ENCODE results near the gene RASA3. TPM values are rescaled to one million over a fixed set of nuclear protein-coding genes. Genes with fewer than 3 reads are reported as not detected.
A peak's percentile ranks its signal among the peaks of the same experiment; 100 is the strongest.
"Not testable (repeated sequence)": the region's sequence is repeated elsewhere in the genome, so short reads cannot be mapped to it uniquely, and the experiment has no call there.

Gene RASA3
- total RNA-seq, 2 donors from 2014 or later, result 6.3 to 12.0 TPM

- no peaks in the 10 kb centered on the region for H3K27me3 ChIP-seq (ENCODE audit: control insufficient read depth, insufficient read depth, low read length, poor library complexity, severe bottlenecking)
- peak; percentile 90 for DNase-seq
- H3K9me3 ChIP-seq (ENCODE audit: control insufficient read depth, low read length), result no peaks in the 10 kb centered on the region
- peaks cover 4% of the 10 kb centered on the region for H3K36me3 Mint-ChIP-seq (ENCODE audit: low read depth)
- peak; percentile 70 for TF ChIP-seq CTCF (conservative IDR thresholded peaks at IDR 0.05)
- H3K9me3 Mint-ChIP-seq, result no peaks in the 10 kb centered on the region
- no peaks in the 10 kb centered on the region for H3K27me3 Mint-ChIP-seq (ENCODE audit: insufficient read depth)
- peaks cover 37% of the 10 kb centered on the region for H3K4me1 Mint-ChIP-seq
- H3K27ac Mint-ChIP-seq, result peak overlapping the region; percentile 84
- no peaks in the 10 kb centered on the region for H3K36me3 ChIP-seq (ENCODE audit: control insufficient read depth, insufficient read depth, low read length)
- peaks cover 11% of the 10 kb centered on the region for H3K4me1 ChIP-seq (ENCODE audit: control insufficient read depth, insufficient read depth, low read length)
- H3K4me3 ChIP-seq (ENCODE audit: low read length), result no peak overlapping the region
- no peak overlapping the region for H3K9ac ChIP-seq (ENCODE audit: extremely low read depth, low read length, poor library complexity, severe bottlenecking)
- H3K4me3 Mint-ChIP-seq, result peak overlapping the region; percentile 28
- H3K27ac ChIP-seq (ENCODE audit: low read depth, low read length), result peak overlapping the region; percentile 84
- 57% methylated on average over 11 to 12 of the region's 12 CpGs for WGBS, 2 experiments (ENCODE audit: insufficient coverage in 1 of 2, insufficient read length in 1 of 2)
Observed at GRCh38 chr13:114112826-114113322, 19.5 kb downstream of the RASA3 start.

GRCh38 chr13:114112231-114112825 is 20.1 kb downstream of the RASA3 start:
- no peaks in the 10 kb centered on the region for H3K27me3 Mint-ChIP-seq (ENCODE audit: insufficient read depth)
- H3K4me3 ChIP-seq (ENCODE audit: low read length), result peak overlapping the region; percentile 53
- no peak for TF ChIP-seq CTCF (conservative IDR thresholded peaks at IDR 0.05)
- H3K4me1 ChIP-seq (ENCODE audit: control insufficient read depth, insufficient read depth, low read length), result peaks cover 11% of the 10 kb centered on the region
- no peaks in the 10 kb centered on the region for H3K36me3 ChIP-seq (ENCODE audit: control insufficient read depth, insufficient read depth, low read length)
- WGBS, 2 experiments (ENCODE audit: insufficient coverage in 1 of 2, insufficient read length in 1 of 2), result 25 to 39% methylated on average over 15 to 25 of the region's 25 CpGs
- peaks cover 4% of the 10 kb centered on the region for H3K36me3 Mint-ChIP-seq (ENCODE audit: low read depth)
- no peak overlapping the region for H3K9ac ChIP-seq (ENCODE audit: extremely low read depth, low read length, poor library complexity, severe bottlenecking)
- H3K4me3 Mint-ChIP-seq, result peak overlapping the region; percentile 28
- H3K9me3 ChIP-seq (ENCODE audit: control insufficient read depth, low read length), result no peaks in the 10 kb centered on the region
- peaks cover 37% of the 10 kb centered on the region for H3K4me1 Mint-ChIP-seq
- peak; percentile 79 for DNase-seq
- H3K9me3 Mint-ChIP-seq, result no peaks in the 10 kb centered on the region
- H3K27ac ChIP-seq (ENCODE audit: low read depth, low read length), result peak overlapping the region; percentile 84
- no peaks in the 10 kb centered on the region for H3K27me3 ChIP-seq (ENCODE audit: control insufficient read depth, insufficient read depth, low read length, poor library complexity, severe bottlenecking)
- peak overlapping the region; percentile 84 for H3K27ac Mint-ChIP-seq

GRCh38 chr13:114111577-114111976 is 20.8 kb downstream of the RASA3 start:
- no peak for TF ChIP-seq CTCF (conservative IDR thresholded peaks at IDR 0.05)
- H3K4me1 Mint-ChIP-seq, result peaks cover 37% of the 10 kb centered on the region
- peak; percentile 44 for DNase-seq
- Histone ChIP-seq H3K9ac (ENCODE audit: extremely low read depth, low read length, poor library complexity, severe bottlenecking) (no peak overlapping the region), H3K9me3 (ENCODE audit: control insufficient read depth, low read length) (no peaks in the 10 kb centered on the region), H3K27ac (ENCODE audit: low read depth, low read length) (peak overlapping the region; percentile 84), H3K27me3 (ENCODE audit: control insufficient read depth, insufficient read depth, low read length, poor library complexity, severe bottlenecking) (no peaks in the 10 kb centered on the region), H3K4me3 (ENCODE audit: low read length) (no peak overlapping the region), H3K4me1 (ENCODE audit: control insufficient read depth, insufficient read depth, low read length) (peaks cover 11% of the 10 kb centered on the region), H3K36me3 (ENCODE audit: control insufficient read depth, insufficient read depth, low read length) (no peaks in the 10 kb centered on the region)
- H3K36me3 Mint-ChIP-seq (ENCODE audit: low read depth), result peaks cover 4% of the 10 kb centered on the region
- peak overlapping the region; percentile 84 for H3K27ac Mint-ChIP-seq
- no peak overlapping the region for H3K4me3 Mint-ChIP-seq
- WGBS, 2 experiments (ENCODE audit: insufficient coverage in 1 of 2, insufficient read length in 1 of 2), result 85 to 86% methylated on average over 10 to 11 of the region's 11 CpGs
- no peaks in the 10 kb centered on the region for H3K27me3 Mint-ChIP-seq (ENCODE audit: insufficient read depth)
- H3K9me3 Mint-ChIP-seq, result no peaks in the 10 kb centered on the region

- H3K27ac ChIP-seq (ENCODE audit: low read depth, low read length), result peak overlapping the region; percentile 22
- not testable (repeated sequence) for H3K27me3 ChIP-seq (ENCODE audit: control insufficient read depth, insufficient read depth, low read length, poor library complexity, severe bottlenecking); DNase-seq; H3K4me3 ChIP-seq (ENCODE audit: low read length); H3K36me3 Mint-ChIP-seq (ENCODE audit: low read depth); H3K9me3 ChIP-seq (ENCODE audit: control insufficient read depth, low read length); H3K36me3 ChIP-seq (ENCODE audit: control insufficient read depth, insufficient read depth, low read length); H3K27ac Mint-ChIP-seq; H3K9ac ChIP-seq (ENCODE audit: extremely low read depth, low read length, poor library complexity, severe bottlenecking); H3K4me3 Mint-ChIP-seq; H3K9me3 Mint-ChIP-seq; H3K27me3 Mint-ChIP-seq (ENCODE audit: insufficient read depth)
- WGBS, 2 experiments (ENCODE audit: insufficient coverage in 1 of 2, insufficient read length in 1 of 2), result 67 to 84% methylated on average over 2 to 14 of the region's 18 CpGs
- H3K4me1 Mint-ChIP-seq, result peaks cover 37% of the 10 kb centered on the region
- H3K4me1 ChIP-seq (ENCODE audit: control insufficient read depth, insufficient read depth, low read length), result peaks cover 11% of the 10 kb centered on the region
Observed at GRCh38 chr13:114110830-114111189, 21.6 kb downstream of the RASA3 start.
